Cardiac muscle cell (in vitro differentiated cells and primary cell): ENCODE measurements around the gene OAS3. TPM values are rescaled to one million over a fixed set of nuclear protein-coding genes. Genes with fewer than 3 reads are reported as not detected.
A peak's percentile ranks its signal among the peaks of the same experiment; 100 is the strongest.

Experiments
- DNase-seq, 2 donors: peaks; one replicate each; pipeline versions ENCODE4 v3.0.0 to v3.0.0-alpha.2; 2010 to 2017; ENCODE audit warnings: low read depth in 1 of 2, low spot score in 1 of 2
- H3K27ac ChIP-seq: fragments of 200-600 bp; sonication (generic); 2 replicates; pipeline ENCODE4 v1.5.1; 2016
- H3K27me3 ChIP-seq: fragments of 200-600 bp; sonication (generic); 2 replicates; pipeline ENCODE4 v1.6.0; 2016; ENCODE audit warnings: control low read depth
- H3K36me3 ChIP-seq: fragments of 200-600 bp; sonication (generic); 2 replicates; pipeline ENCODE4 v1.5.1; 2016; ENCODE audit warnings: control low read depth
- H3K4me1 ChIP-seq: fragments of 200-600 bp; sonication (generic); 2 replicates; pipeline ENCODE4 v1.8.1; 2017; ENCODE audit warnings: low read depth, mild to moderate bottlenecking, mixed run types
- H3K4me3 ChIP-seq: fragments of 200-600 bp; sonication (generic); 2 replicates; pipeline ENCODE4 v1.5.1; 2016; ENCODE audit warnings: mild to moderate bottlenecking
- H3K9me3 ChIP-seq: fragments of 200-600 bp; sonication (generic); 2 replicates; pipeline ENCODE4 v1.5.1; 2017; ENCODE audit warnings: low read depth, mild to moderate bottlenecking, control low read depth
- CTCF ChIP-seq: IDR thresholded peaks from 2 replicates; pipeline ENCODE4 v1.5.1; 2012; ENCODE audit warnings: low read depth, mild to moderate bottlenecking, low read length
- polyA plus RNA-seq: library from polyadenylated mRNA; unstranded; fragments of >200 nt; fragmentation: Nextera tagmentation; extraction: Ambion mirVana; gene quantifications from 2 replicates; pipeline ENCODE4 v1.2.1, GENCODE V29; 2016
- total RNA-seq: library from RNA; depleted of rRNA; stranded (reverse); fragments of >200 nt; gene quantifications from 2 replicates; pipeline ENCODE4 v1.2.3, GENCODE V29; 2016

OAS3 gene
- total and polyA plus RNA-seq, 2 experiments from 2014 or later: 0.36 TPM; not detected in 1

- H3K4me3 ChIP-seq: no peak within 1 kb of the TSS
- H3K36me3 ChIP-seq: no peaks in the 10 kb centered on the region
- no peaks in the 10 kb centered on the region for H3K9me3 ChIP-seq
- peak; percentile 3 to 83 for DNase-seq
- H3K4me1 ChIP-seq: no peaks in the 10 kb centered on the region
- TF ChIP-seq CTCF: no peak
- no peaks in the 10 kb centered on the region for H3K27me3 ChIP-seq
- no peak within 1 kb of the TSS for H3K27ac ChIP-seq
Observed at GRCh38 chr12:112978163-112979040, 40.1 kb downstream of the OAS3 start, which contains the start of gene OAS2. Gene OAS2, plus strand, starts transcription at chr12:112978519. Its CDS starts 90 bp downstream, at chr12:112978609.

- Histone ChIP-seq H3K4me1 (no peaks in the 10 kb centered on the region), H3K27me3 (no peaks in the 10 kb centered on the region), H3K4me3 (no peak overlapping the region), H3K9me3 (no peaks in the 10 kb centered on the region), H3K36me3 (no peaks in the 10 kb centered on the region), H3K27ac (no peak overlapping the region)
- DNase-seq: no peak
- TF ChIP-seq CTCF: no peak
Observed at GRCh38 chr12:112979041-112979680, 40.9 kb downstream of the OAS3 start.

DNA sequence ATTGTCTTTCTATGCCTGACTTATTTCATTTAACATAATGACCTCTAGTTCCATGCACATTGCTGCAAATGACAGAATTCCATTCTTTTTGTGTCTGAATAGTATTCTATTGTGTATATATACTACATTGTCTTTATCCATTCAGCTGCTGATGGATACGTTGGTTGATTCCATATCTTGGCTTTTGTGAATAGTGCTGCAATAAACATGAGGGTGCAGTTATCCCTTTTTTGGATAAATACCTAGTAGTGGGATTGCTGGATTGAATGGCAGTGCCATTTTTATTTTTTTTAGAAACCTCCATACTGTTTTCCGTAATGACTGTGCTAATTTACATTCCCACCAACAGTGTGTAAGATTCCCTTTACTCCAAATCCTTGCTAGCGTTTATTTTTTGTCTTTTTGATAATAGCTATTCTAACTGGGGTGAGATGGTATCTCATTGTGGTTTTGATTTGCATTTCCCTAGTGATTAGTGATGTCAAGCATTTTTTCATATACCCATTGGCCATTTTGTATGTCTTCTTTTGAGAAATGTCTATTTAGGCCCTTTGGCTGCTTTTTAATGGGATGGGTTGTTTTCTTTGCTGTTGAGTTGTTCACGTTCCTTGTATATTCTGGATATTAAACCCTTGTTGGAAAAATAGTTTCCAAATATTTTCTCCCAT, 42.4 kb downstream of the OAS3 start:
- H3K36me3 ChIP-seq: no peaks in the 10 kb centered on the region
- no peaks in the 10 kb centered on the region for H3K27me3 ChIP-seq
- no peak for TF ChIP-seq CTCF
- no peak for DNase-seq
- H3K4me1 ChIP-seq: no peaks in the 10 kb centered on the region
- no peaks in the 10 kb centered on the region for H3K9me3 ChIP-seq
- no peak overlapping the region for H3K27ac ChIP-seq
- no peak overlapping the region for H3K4me3 ChIP-seq

GRCh38 chr12:112985642-112986290, 47.5 kb downstream of the OAS3 start:
- Histone ChIP-seq H3K4me1 (no peaks in the 10 kb centered on the region), H3K27ac (no peak overlapping the region), H3K36me3 (no peaks in the 10 kb centered on the region), H3K27me3 (no peaks in the 10 kb centered on the region), H3K9me3 (no peaks in the 10 kb centered on the region), H3K4me3 (no peak overlapping the region)
- no peak for TF ChIP-seq CTCF
- DNase-seq: no peak

DNA sequence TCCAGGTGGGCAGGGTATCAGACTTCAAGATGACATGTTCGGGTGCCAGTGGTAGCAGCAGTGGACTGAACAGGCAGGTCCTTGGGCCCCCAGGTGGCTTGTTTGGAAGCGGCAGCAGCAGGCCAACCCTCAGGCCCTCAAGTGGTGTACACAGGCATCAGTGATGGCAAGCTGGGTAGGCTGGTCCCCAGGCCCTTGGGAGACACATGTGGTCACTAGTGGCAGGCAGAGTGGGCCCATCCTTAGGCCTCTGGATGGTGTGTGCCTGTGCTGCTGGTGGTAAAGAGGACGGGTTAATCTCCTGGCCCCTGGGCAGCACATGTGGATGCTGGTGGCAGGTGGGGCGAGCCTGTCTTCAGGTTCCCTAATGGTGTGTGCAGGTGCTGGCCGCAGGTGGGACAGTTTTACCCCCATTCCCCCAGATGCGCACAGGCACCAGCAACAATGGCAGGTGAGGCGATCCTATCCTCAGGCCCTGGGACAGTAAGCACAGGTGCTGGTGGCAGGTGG, 48.1 kb downstream of the OAS3 start:
- Histone ChIP-seq H3K36me3 (no peaks in the 10 kb centered on the region), H3K4me3 (no peak overlapping the region), H3K27me3 (no peaks in the 10 kb centered on the region), H3K4me1 (no peaks in the 10 kb centered on the region), H3K9me3 (no peaks in the 10 kb centered on the region), H3K27ac (no peak overlapping the region)
- no peak for TF ChIP-seq CTCF
- DNase-seq: no peak
